ENCODE measurements around the gene UTP4. TPM values are rescaled to one million over a fixed set of nuclear protein-coding genes. Genes with fewer than 3 reads are reported as not detected.

The UTP4 gene
- total RNA-seq, 4 donors from 2014 or later = 16.4 to 36.2 (median 25.8) TPM

DNA sequence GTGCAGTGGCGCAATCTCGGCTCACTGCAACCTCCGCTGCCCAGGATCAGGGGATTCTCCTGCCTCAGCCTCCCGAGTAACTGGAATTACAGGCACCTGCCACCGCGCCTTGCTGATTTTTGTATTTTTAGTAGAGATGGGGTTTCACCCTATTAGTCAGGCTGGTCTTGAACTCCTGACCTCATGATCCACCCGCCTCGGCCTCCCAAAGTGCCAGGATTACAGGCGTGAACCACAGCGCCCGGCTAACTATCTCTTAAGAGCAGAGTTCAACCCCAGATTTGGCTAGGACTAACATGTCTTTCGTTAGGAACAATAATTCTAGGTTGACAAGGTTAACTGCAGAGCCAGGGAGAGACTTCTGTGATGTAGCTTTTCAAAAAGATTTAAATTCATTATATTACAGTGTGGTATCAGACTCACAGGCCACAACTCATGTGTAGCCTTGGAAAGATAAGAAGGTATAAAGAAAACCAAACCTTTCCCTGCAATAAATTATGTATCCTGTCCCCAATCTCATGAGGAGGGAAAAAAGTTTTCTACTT lies 4.4 kb upstream of the UTP4 start:
- Histone ChIP-seq H3K4me1 (peaks cover 0 to 47% (median 11%) of the 10 kb centered on the region in 3 donors), H3K9me3 (no peaks in the 10 kb centered on the region), H3K27ac (no peak overlapping the region), H3K36me3 (peaks cover 0 to 14% of the 10 kb centered on the region in 2 donors), H3K4me3 (no peak overlapping the region), H3K27me3 (no peaks in the 10 kb centered on the region)
- 95 to 100% methylated on average over 3 to 12 of the region's 12 CpGs for WGBS, 2 donors (ENCODE audit: low coverage in 1 of 2)
- no peak for TF ChIP-seq EP300 (IDR thresholded peaks at IDR 0.05)
- TF ChIP-seq, protein P1, sequence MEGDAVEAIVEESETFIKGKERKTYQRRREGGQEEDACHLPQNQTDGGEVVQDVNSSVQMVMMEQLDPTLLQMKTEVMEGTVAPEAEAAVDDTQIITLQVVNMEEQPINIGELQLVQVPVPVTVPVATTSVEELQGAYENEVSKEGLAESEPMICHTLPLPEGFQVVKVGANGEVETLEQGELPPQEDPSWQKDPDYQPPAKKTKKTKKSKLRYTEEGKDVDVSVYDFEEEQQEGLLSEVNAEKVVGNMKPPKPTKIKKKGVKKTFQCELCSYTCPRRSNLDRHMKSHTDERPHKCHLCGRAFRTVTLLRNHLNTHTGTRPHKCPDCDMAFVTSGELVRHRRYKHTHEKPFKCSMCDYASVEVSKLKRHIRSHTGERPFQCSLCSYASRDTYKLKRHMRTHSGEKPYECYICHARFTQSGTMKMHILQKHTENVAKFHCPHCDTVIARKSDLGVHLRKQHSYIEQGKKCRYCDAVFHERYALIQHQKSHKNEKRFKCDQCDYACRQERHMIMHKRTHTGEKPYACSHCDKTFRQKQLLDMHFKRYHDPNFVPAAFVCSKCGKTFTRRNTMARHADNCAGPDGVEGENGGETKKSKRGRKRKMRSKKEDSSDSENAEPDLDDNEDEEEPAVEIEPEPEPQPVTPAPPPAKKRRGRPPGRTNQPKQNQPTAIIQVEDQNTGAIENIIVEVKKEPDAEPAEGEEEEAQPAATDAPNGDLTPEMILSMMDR (IDR thresholded peaks at IDR 0.05) = no peak
- TF ChIP-seq POLR2A (IDR thresholded peaks at IDR 0.05) = no peak
- no peak for TF ChIP-seq POLR2AphosphoS5 (IDR thresholded peaks at IDR 0.05)
- no peak for ATAC-seq

DNA sequence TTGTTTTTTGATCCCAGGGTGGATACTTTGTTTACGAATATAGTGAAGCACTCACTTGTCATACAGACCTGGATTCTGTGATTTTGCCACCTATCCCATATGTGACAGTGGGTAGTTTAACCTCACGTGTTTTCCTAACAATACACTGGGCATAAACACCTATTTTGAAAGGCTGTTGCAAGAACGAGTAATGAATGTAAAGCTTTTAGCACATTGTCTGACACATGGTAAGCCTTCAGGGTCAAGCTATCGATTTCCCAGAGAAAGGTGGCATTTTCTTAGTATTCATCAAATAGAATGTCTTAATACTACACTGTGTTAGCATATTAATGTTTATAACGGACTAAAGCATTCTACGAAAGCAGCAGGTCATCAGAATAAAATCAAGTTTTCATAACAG lies 2.0 kb upstream of the UTP4 start:
- ATAC-seq = no peak
- Histone ChIP-seq H3K4me1 (peaks cover 0 to 66% (median 21%) of the 10 kb centered on the region in 3 donors), H3K27me3 (no peaks in the 10 kb centered on the region), H3K27ac (peak overlapping the region in 2 of 4 donors; percentile 95 to 96), H3K4me3 (no peak overlapping the region), H3K36me3 (peaks cover 0 to 14% of the 10 kb centered on the region in 2 donors), H3K9me3 (no peaks in the 10 kb centered on the region)
- TF ChIP-seq, protein P1 (IDR thresholded peaks at IDR 0.05) = no peak
- TF ChIP-seq EP300 (IDR thresholded peaks at IDR 0.05) (no peak), POLR2AphosphoS5 (IDR thresholded peaks at IDR 0.05) (no peak), POLR2A (IDR thresholded peaks at IDR 0.05) (no peak)
- WGBS, 2 donors (ENCODE audit: low coverage in 1 of 2) = 35 to 45% methylated on average over 5 to 6 of the region's 6 CpGs

DNA sequence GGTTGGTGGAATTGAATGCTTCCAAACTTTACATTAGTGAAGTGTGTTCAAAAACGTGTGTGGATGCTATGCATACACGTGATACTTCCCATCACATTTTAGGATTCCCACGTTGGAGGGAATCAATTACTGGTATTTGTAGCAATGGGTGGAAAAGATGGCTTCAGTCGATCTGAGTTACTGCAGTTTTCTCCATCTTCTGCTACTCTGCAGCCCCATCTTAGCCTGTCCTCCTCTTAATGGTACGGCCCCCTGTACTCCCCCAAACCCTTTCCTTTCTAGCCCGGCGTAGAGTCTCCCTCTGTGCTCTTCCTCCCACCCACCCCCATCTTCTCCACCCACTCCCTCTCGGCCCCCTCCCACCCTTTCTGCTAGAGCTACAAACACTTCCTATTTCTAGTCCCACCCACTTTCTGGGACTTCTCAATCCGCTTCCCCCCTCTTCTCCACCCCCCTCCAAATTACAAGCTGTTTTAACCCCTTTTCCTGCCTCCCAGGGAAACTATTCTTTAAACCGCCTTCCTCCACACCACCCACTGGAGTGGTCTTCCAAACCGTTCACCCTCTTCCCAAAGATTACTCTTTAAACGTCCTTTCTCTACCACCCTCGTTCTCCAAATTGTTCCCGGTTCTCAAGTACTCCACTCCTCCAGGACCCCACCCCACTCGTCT lies 1.1 kb upstream of the UTP4 start:
- H3K4me1 ChIP-seq = peaks cover 0 to 64% (median 21%) of the 10 kb centered on the region in 3 donors
- H3K36me3 ChIP-seq = peaks cover 0 to 16% of the 10 kb centered on the region in 2 donors
- H3K27ac ChIP-seq = peak overlapping the region; percentile 75 to 97 (median 96)
- TF ChIP-seq POLR2AphosphoS5 (IDR thresholded peaks at IDR 0.05) = no peak
- no peak for TF ChIP-seq POLR2A (IDR thresholded peaks at IDR 0.05)
- no peaks in the 10 kb centered on the region for H3K9me3 ChIP-seq
- H3K27me3 ChIP-seq = no peaks in the 10 kb centered on the region
- H3K4me3 ChIP-seq = peak overlapping the region; percentile 95 to 97
- ATAC-seq = no peak
- 0 to 2% methylated on average over 11 to 12 of the region's 15 CpGs for WGBS, 2 donors (ENCODE audit: low coverage in 1 of 2)

DNA sequence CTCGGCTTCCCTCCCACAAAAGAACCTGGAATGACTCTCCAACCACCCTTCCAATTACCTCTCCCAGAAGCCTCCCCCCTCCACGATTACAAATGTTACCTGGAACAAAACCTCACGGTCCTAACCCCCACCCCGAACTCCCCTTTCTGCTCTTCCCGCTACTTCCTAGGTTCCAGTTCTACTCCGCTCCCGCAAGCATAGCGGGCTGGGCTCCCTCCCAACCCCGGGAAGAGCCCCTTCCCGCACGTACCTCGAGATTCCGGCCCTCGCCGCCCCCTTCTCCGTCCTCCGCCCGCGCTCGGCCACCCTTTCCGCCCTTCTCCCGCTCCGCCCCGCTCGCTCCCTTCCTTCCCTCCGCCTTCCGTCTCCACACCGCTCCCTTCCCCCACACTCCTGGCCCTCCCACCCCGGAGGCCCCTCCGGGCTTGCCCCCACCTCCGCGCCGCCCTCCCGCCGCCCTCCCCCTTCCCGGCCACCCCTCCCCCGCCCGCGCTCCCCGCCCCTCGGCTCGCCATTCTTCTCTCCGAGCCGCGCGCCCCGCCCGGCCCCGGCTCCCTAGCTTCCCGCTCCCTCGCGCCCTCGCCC lies 518 bp upstream of the UTP4 start:
- Histone ChIP-seq H3K27me3 (no peaks in the 10 kb centered on the region), H3K27ac (peak overlapping the region; percentile 75 to 97 (median 96)), H3K36me3 (peaks cover 0 to 22% of the 10 kb centered on the region in 2 donors), H3K9me3 (no peaks in the 10 kb centered on the region), H3K4me3 (peak overlapping the region; percentile 95 to 97), H3K4me1 (peaks cover 0 to 63% (median 21%) of the 10 kb centered on the region in 3 donors)
- peak; percentile 80 for ATAC-seq
- TF ChIP-seq POLR2AphosphoS5 (IDR thresholded peaks at IDR 0.05) (peak; percentile 36), POLR2A (IDR thresholded peaks at IDR 0.05) (no peak)
- 1 to 2% methylated on average over 10 to 25 of the region's 53 CpGs for WGBS, 2 donors (ENCODE audit: low coverage in 1 of 2)

DNA sequence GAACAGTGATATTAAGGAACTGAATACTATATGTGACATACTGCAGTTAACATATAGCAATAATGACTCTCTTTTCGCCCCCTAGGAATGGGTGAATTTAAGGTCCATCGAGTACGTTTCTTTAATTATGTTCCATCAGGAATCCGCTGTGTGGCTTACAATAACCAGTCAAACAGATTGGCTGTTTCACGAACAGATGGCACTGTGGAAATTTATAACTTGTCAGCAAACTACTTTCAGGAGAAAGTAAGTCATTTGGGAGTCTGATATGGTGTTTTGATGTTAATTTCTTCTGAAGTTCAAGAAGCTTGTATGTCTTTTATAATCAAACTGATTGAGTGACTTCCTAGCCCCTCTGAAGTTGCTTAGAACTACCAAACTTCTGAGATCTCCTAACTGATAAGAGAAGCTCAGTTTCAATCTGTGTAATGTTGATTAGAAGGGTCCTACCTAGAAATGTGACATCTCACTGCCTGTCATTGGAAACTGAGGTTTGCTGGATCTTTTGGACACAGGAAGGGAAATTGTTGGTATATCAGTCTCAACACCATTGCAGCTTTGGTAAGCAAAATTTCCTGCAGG lies 1.0 kb downstream of the UTP4 start:
- TF ChIP-seq POLR2A (IDR thresholded peaks at IDR 0.05) (no peak), EP300 (IDR thresholded peaks at IDR 0.05) (no peak), POLR2AphosphoS5 (IDR thresholded peaks at IDR 0.05) (no peak)
- TF ChIP-seq, protein P1 (IDR thresholded peaks at IDR 0.05) = no peak
- Histone ChIP-seq H3K27me3 (no peaks in the 10 kb centered on the region), H3K4me1 (peaks cover 0 to 53% (median 19%) of the 10 kb centered on the region in 3 donors), H3K9me3 (no peaks in the 10 kb centered on the region), H3K27ac (peak overlapping the region in 2 of 4 donors; percentile 95 to 97), H3K36me3 (peaks cover 0 to 31% of the 10 kb centered on the region in 2 donors), H3K4me3 (peak overlapping the region; percentile 95 to 97)
- 27 to 32% methylated on average over 5 of the region's 5 CpGs for WGBS, 2 donors (ENCODE audit: low coverage in 1 of 2)
- no peak for ATAC-seq

Data from gastroesophageal sphincter (tissue), 4 donors.